Thyroid gland (tissue), 4 donors: Measurements from ENCODE around the gene KLF17.

Experiments used
- POLR2A ChIP-seq, 2 donors: fragments of 450-650 bp; IDR thresholded peaks; one replicate each; pipeline ENCODE4 v1.6.1; 2017; ENCODE audit warnings: antibody characterized with exemption in 2 of 2, mild to moderate bottlenecking in 2 of 2, moderate library complexity in 1 of 2
- TF ChIP-seq, protein P1 (sequence below), 6 experiments: fragments of 200-600 bp in 3 of 6; fragments of 450-650 bp in 3 of 6; sonication (generic) in 3 of 6; IDR thresholded peaks; one replicate each; pipeline ENCODE4 v1.5.1; 2016 to 2019; ENCODE audit warnings: antibody characterized with exemption in 6 of 6, mild to moderate bottlenecking in 2 of 6, inconsistent platforms in 1 of 6, moderate library complexity in 1 of 6

DNA sequence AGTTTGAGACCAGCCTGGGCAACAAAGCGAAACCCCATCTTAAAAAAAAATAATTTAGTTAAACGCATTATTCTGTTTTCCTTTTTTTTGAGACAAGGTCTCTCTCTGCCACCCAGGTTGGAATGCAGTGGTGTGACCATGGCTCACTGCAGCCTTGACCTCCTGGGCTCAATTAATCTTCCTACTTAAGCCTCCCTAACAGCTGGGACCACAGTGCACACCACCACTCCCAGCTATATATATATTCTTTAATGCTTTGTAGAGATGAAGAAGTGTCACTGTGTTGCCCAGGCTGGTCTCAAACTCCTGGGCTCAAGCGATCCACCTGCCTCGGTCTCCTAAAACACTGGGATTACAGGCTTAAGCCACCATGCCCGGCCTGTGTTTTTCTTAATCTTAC, 7.7 kb upstream of the KLF17 start:
- TF ChIP-seq, protein P1, sequence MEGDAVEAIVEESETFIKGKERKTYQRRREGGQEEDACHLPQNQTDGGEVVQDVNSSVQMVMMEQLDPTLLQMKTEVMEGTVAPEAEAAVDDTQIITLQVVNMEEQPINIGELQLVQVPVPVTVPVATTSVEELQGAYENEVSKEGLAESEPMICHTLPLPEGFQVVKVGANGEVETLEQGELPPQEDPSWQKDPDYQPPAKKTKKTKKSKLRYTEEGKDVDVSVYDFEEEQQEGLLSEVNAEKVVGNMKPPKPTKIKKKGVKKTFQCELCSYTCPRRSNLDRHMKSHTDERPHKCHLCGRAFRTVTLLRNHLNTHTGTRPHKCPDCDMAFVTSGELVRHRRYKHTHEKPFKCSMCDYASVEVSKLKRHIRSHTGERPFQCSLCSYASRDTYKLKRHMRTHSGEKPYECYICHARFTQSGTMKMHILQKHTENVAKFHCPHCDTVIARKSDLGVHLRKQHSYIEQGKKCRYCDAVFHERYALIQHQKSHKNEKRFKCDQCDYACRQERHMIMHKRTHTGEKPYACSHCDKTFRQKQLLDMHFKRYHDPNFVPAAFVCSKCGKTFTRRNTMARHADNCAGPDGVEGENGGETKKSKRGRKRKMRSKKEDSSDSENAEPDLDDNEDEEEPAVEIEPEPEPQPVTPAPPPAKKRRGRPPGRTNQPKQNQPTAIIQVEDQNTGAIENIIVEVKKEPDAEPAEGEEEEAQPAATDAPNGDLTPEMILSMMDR (IDR thresholded peaks at IDR 0.05): no peak
- TF ChIP-seq POLR2A (IDR thresholded peaks at IDR 0.05): no peak
